ENCODE measurements around the gene ULK4.

DNA sequence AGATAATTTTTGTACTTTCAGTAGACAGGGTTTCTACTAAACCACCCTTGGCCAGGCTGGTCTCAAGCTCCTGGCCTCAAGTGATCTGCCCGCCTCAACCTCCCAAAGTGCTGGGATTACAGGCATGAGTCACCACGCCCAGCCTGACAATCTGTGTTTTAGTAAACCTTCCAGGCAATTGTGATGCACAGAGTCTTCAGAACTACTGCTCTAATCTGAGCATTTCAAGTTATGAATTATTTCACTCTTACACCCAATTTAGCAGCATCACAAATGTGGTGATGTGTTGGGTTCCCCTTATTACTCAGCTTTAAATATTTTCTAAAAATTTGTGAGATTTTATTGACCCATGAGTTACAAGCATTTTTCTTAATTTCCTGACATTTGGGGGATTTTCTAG is 94.4 kb downstream of the ULK4 start:
- TF ChIP-seq, protein P1, sequence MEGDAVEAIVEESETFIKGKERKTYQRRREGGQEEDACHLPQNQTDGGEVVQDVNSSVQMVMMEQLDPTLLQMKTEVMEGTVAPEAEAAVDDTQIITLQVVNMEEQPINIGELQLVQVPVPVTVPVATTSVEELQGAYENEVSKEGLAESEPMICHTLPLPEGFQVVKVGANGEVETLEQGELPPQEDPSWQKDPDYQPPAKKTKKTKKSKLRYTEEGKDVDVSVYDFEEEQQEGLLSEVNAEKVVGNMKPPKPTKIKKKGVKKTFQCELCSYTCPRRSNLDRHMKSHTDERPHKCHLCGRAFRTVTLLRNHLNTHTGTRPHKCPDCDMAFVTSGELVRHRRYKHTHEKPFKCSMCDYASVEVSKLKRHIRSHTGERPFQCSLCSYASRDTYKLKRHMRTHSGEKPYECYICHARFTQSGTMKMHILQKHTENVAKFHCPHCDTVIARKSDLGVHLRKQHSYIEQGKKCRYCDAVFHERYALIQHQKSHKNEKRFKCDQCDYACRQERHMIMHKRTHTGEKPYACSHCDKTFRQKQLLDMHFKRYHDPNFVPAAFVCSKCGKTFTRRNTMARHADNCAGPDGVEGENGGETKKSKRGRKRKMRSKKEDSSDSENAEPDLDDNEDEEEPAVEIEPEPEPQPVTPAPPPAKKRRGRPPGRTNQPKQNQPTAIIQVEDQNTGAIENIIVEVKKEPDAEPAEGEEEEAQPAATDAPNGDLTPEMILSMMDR (IDR thresholded peaks at IDR 0.05) = no peak
- TF ChIP-seq EP300 (IDR thresholded peaks at IDR 0.05) (no peak), POLR2AphosphoS5 (IDR thresholded peaks at IDR 0.05) (no peak)
